Loucy (cell line): ENCODE measurements around the gene ANKRD33.

Experiments used
- H2AFZ ChIP-seq: fragments of 200-600 bp; sonication (generic); 2 replicates; pipeline ENCODE4 v1.6.0; 2016; ENCODE audit warnings: antibody characterized with exemption, mild to moderate bottlenecking, low read length, moderate library complexity
- H3F3A ChIP-seq: fragments of 200-600 bp; 2 replicates; pipeline ENCODE4 v1.6.0; 2016; ENCODE audit warnings: antibody characterized with exemption, low read depth, mild to moderate bottlenecking
- H3K27me3 ChIP-seq: fragments of 200-600 bp; sonication (generic); 2 replicates; pipeline ENCODE4 v1.6.1; 2014; ENCODE audit warnings: low read length, mild to moderate bottlenecking; ENCODE audit not compliant: insufficient read depth, poor library complexity, severe bottlenecking
- H3K36me3 ChIP-seq: fragments of 200-600 bp; sonication (generic); 2 replicates; pipeline ENCODE4 v1.6.1; 2016; ENCODE audit warnings: low read length; ENCODE audit not compliant: insufficient read depth
- H3K4me1 ChIP-seq: fragments of 200-600 bp; sonication (generic); 2 replicates; pipeline ENCODE4 v1.5.1; 2014; ENCODE audit warnings: low read length, mild to moderate bottlenecking; ENCODE audit not compliant: insufficient read depth, poor library complexity, severe bottlenecking
- H3K4me2 ChIP-seq: fragments of 200-600 bp; sonication (generic); 2 replicates; pipeline ENCODE4 v1.6.0; 2014; ENCODE audit warnings: antibody characterized with exemption, low read length, low read depth, mild to moderate bottlenecking; ENCODE audit not compliant: poor library complexity, severe bottlenecking
- H3K4me3 ChIP-seq: fragments of 200-600 bp; sonication (generic); 2 replicates; pipeline ENCODE4 v1.5.1; 2014; ENCODE audit warnings: low read length, mild to moderate bottlenecking, mixed read lengths; ENCODE audit not compliant: poor library complexity, severe bottlenecking
- H3K79me2 ChIP-seq: fragments of 200-600 bp; sonication (generic); 2 replicates; pipeline ENCODE4 v1.6.1; 2014; ENCODE audit warnings: low read length; ENCODE audit not compliant: insufficient read depth
- H3K9ac ChIP-seq: fragments of 200-600 bp; sonication (generic); 2 replicates; pipeline ENCODE4 v1.6.0; 2014; ENCODE audit warnings: mild to moderate bottlenecking, low read depth, low read length, moderate library complexity; ENCODE audit not compliant: poor library complexity, severe bottlenecking
- H3K9me2 ChIP-seq: fragments of 200-600 bp; sonication (generic); replicated peaks from 2 replicates; pipeline ENCODE4 v1.6.1; 2016; ENCODE audit warnings: low read depth, low read length, mixed read lengths
- H3K9me3 ChIP-seq: fragments of 200-600 bp; sonication (generic); 2 replicates; pipeline ENCODE4 v1.6.1; 2014; ENCODE audit warnings: mild to moderate bottlenecking, antibody characterized with exemption, low read length, low read depth; ENCODE audit not compliant: insufficient read depth
- H4K20me1 ChIP-seq: fragments of 200-600 bp; sonication (generic); 2 replicates; pipeline ENCODE4 v1.6.0; 2014; ENCODE audit warnings: antibody characterized with exemption, low read length, mild to moderate bottlenecking; ENCODE audit not compliant: insufficient read depth, poor library complexity, severe bottlenecking
- CTCF ChIP-seq: fragments of 200-600 bp; sonication (generic); conservative IDR thresholded peaks from 2 replicates; pipeline ENCODE4 v1.5.1; 2014; ENCODE audit warnings: mild to moderate bottlenecking, antibody characterized with exemption, low read length
- EZH2phosphoT487 ChIP-seq: fragments of 200-600 bp; IDR thresholded peaks from 2 replicates; pipeline ENCODE4 v1.6.1; 2018; ENCODE audit warnings: antibody characterized with exemption, mild to moderate bottlenecking, moderate library complexity, borderline replicate concordance

The ANKRD33 gene

DNA sequence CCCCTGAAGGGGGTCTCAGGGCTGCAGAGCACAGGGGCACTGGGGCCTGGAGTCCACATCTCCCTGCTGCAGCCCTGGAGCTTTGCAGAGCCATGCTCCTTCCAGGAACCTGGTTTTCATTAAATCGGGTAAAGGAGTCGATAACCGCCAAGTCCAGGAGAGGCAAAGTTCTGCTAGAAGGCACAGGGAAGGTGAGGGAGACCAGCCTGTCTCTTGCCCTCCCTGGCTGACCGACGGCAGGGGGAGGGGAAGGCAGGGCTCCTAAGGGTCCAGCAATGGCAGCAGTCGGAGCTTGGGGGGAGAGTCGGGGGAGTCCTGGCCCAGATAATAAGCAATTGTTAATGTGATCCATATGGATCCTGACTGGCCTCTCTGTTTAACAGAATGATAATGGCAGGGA is 42.4 kb upstream of the ANKRD33 start:
- no peaks in the 10 kb centered on the region for H3K27me3 ChIP-seq

DNA sequence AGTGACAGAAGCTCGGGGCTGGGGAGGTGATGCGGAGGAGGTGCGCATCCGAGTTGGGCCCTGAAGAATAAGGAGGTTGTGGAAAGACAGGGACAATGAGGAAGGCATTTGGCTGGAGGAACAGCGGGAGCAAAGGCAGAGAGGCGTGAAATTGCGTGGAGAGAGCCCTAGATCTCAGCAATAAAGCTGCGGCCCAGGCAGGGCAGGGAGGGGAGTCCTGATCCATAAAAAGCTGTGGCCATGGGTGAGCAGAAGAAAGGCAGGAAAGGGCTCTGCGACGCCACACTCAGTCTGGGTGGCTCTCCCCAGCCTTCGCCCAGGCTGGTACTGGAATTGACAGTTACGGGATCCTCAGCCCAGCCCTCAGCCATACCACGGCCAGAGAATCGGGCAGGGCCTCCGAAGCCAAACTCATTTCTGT is 41.6 kb upstream of the ANKRD33 start:
- H3K4me1 ChIP-seq = peaks cover 1% of the 10 kb centered on the region
- no peaks in the 10 kb centered on the region for H3K9me3 ChIP-seq
- H3K27me3 ChIP-seq = no peaks in the 10 kb centered on the region
- TF ChIP-seq CTCF = no peak
- no peak for TF ChIP-seq EZH2phosphoT487
- no peak overlapping the region for H3K9ac ChIP-seq
- H3K4me2 ChIP-seq = no peak overlapping the region
- no peak overlapping the region for H2AFZ ChIP-seq
- H3K79me2 ChIP-seq = no peaks in the 10 kb centered on the region
- no peaks in the 10 kb centered on the region for H3F3A ChIP-seq
- H4K20me1 ChIP-seq = no peaks in the 10 kb centered on the region
- no peaks in the 10 kb centered on the region for H3K9me2 ChIP-seq
- no peak overlapping the region for H3K4me3 ChIP-seq
- no peaks in the 10 kb centered on the region for H3K36me3 ChIP-seq

More for the DNA sequence above, 42.4 kb upstream of the ANKRD33 start:
- Histone ChIP-seq H3F3A (no peaks in the 10 kb centered on the region), H3K4me2 (no peak overlapping the region), H3K9me3 (no peaks in the 10 kb centered on the region), H4K20me1 (no peaks in the 10 kb centered on the region), H3K4me3 (no peak overlapping the region), H3K36me3 (no peaks in the 10 kb centered on the region), H3K4me1 (no peaks in the 10 kb centered on the region), H3K79me2 (no peaks in the 10 kb centered on the region), H3K9ac (no peak overlapping the region), H3K9me2 (no peaks in the 10 kb centered on the region), H2AFZ (no peak overlapping the region)
- no peak for TF ChIP-seq EZH2phosphoT487
- TF ChIP-seq CTCF = no peak

DNA sequence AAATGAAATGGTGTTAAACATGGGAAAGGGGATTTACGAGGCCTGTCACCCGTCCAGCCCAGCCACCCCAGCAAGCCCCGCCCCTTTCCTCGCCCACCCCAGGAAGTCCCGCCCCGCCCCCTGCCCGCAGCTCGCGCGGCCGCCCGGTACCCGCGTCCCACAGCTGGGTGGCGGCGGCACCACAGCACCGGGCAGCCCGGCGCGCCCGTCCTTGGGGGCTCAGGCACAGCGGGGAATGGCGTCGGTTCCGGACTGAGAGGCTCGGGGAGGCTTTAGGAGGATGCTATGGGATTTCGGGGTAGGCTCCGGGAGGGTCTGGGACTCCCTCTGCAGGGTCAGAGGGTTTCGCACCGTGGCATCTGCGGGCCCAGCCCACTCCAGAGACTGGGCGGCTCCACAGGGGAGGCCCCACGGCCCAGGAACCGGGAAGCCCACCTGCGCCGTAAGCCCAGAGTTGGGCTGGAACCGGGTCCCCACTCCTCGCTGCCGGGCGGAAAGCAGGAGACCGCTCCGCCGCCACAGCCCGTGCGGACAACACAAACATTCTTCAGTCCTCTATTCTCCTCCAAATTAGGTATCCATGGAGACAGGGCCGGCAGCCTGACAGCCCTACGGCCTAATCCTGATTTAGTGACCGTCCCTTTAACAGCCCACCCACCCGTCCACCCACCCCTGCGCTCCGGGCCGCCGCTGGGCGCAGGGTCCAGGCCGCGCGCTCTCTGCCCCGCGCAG is 40.8 kb upstream of the ANKRD33 start:
- Histone ChIP-seq H3K36me3 (no peaks in the 10 kb centered on the region), H3K9me3 (no peaks in the 10 kb centered on the region), H3K9me2 (no peaks in the 10 kb centered on the region), H3K79me2 (no peaks in the 10 kb centered on the region), H3K4me3 (peak overlapping the region; percentile 56), H3F3A (no peaks in the 10 kb centered on the region), H3K27me3 (no peaks in the 10 kb centered on the region), H3K9ac (no peak overlapping the region), H3K4me2 (peak overlapping the region; percentile 40), H4K20me1 (no peaks in the 10 kb centered on the region), H2AFZ (peak overlapping the region; percentile 71; the same call in 1 of the 2 replicates), H3K4me1 (peaks cover 8% of the 10 kb centered on the region)
- TF ChIP-seq CTCF = no peak
- no peak for TF ChIP-seq EZH2phosphoT487
